Measurements from ENCODE around the gene OR9I1. TPM values are rescaled to one million over a fixed set of nuclear protein-coding genes. Genes with fewer than 3 reads are reported as not detected.
A peak's percentile ranks its signal among the peaks of the same experiment; 100 is the strongest.

The OR9I1 gene
- total and polyA plus RNA-seq, 2 of the 4 experiments (the other 2 are of a cell fraction), result not detected

DNA sequence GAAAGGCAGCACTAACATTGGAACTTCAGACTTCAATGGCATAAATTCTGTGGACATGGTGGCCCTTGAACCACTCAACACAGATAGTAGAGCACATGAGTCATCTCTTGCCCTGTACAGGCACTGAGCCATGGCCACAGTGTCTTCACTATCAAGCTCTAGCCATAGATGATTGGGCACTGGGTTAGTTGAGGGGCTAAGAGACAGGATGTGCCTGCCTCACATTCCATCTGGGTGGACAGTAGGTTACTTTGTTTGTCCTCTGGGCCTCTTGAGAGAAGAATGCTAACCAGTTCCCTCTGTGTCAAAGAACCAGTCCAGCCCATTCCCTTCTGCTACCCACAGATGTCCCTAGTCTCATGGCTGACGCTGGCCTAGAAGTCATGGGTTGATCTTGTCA, 54.7 kb downstream of the OR9I1 start:
- Histone ChIP-seq H3K4me3 (ENCODE audit: insufficient read depth, low read depth, low read length) (no peak overlapping the region), H2AK9ac (replicated peaks; ENCODE audit: low read depth, low read length, poor library complexity) (no peak overlapping the region), H3K14ac (replicated peaks; ENCODE audit: low read depth, low read length) (no peak overlapping the region; the same call in 1 of the 2 replicates), H3K27me3 (ENCODE audit: control insufficient read depth, insufficient read depth, low read length) (no peaks in the 10 kb centered on the region), H3K9me3 (ENCODE audit: control insufficient read depth, insufficient read depth, low read length) (no peaks in the 10 kb centered on the region), H4K8ac (ENCODE audit: low read depth in 2 of 2, low read length in 2 of 2) (peak overlapping the region in 1 of 2 experiments; percentile 45; a peak in 2 of 4 replicates), H3K4me2 (ENCODE audit: low read depth, low read length) (no peak overlapping the region), H2AK5ac (ENCODE audit: low read depth, low read length) (peak overlapping the region; percentile 57), H3K27ac (ENCODE audit: insufficient read depth, low read length) (no peak overlapping the region), H2BK5ac (ENCODE audit: low read depth, low read length, poor library complexity, severe bottlenecking) (no peak overlapping the region), H3K9me1 (ENCODE audit: insufficient read depth, low read length) (no peaks in the 10 kb centered on the region; the same call in 1 of the 2 replicates), H3K18ac (ENCODE audit: low read depth, low read length) (peak overlapping the region; percentile 22; the same call in 1 of the 2 replicates), H3K9ac (ENCODE audit: low read depth, low read length) (no peak overlapping the region), H4K91ac (ENCODE audit: insufficient read depth, low read depth, low read length) (peak overlapping the region; percentile 2; the same call in 1 of the 2 replicates), H3K36me3 (ENCODE audit: control insufficient read depth, insufficient read depth, low read length) (no peaks in the 10 kb centered on the region), H3K4ac (ENCODE audit: low read depth, low read length) (peak overlapping the region; percentile 22), H2BK15ac (ENCODE audit: low read depth, low read length) (0 out of 3 replicates have a peak overlapping the region, but pooled peaks have one; percentile 38), H4K20me1 (ENCODE audit: insufficient read depth, low read length) (no peaks in the 10 kb centered on the region), H3K4me1 (ENCODE audit: control insufficient read depth, insufficient read depth, low read length) (peaks cover 2% of the 10 kb centered on the region; the same call in 1 of the 2 replicates), H2BK20ac (ENCODE audit: low read depth, low read length) (no peak overlapping the region; the same call in 1 of the 2 replicates), H4K5ac (ENCODE audit: low read depth, low read length) (no peak overlapping the region; the same call in 1 of the 2 replicates), H3K79me1 (ENCODE audit: low read depth in 1 of 2, low read length in 2 of 2) (no peaks in the 10 kb centered on the region), H3K56ac (ENCODE audit: extremely low read depth, insufficient read depth, low read length) (no peak overlapping the region), H3K23ac (ENCODE audit: low read depth, low read length) (no peak overlapping the region; the same call in 1 of the 2 replicates), H2BK120ac (ENCODE audit: low read depth, low read length) (no peak overlapping the region), H2AFZ (replicated peaks; ENCODE audit: low read length, poor library complexity) (peak overlapping the region; percentile 6)
- ATAC-seq (ENCODE audit: low read depth) (no peak; the same call in 1 of the 2 replicates), DNase-seq (no peak)
- dilution Hi-C loops (cut with HindIII; ENCODE audit: low sequenced_read_pairs, unreplicated experiment) (no loop called here), in situ Hi-C loops (cut with MboI; ENCODE audit: low sequenced_read_pairs) (no loop called here), intact Hi-C loops (cut with micrococcal nuclease) (no loop called here)
- TF ChIP-seq RCOR1 (IDR thresholded peaks at IDR 0.05; ENCODE audit: insufficient replicate concordance, low read length) (no peak), FOS (IDR thresholded peaks at IDR 0.05; ENCODE audit: low read depth, low read length) (no peak), POLR2A (IDR thresholded peaks at IDR 0.05; ENCODE audit: low read depth, low read length) (no peak), MAZ (IDR thresholded peaks at IDR 0.05; ENCODE audit: borderline replicate concordance, low read depth, low read length) (no peak), SMC3 (IDR thresholded peaks at IDR 0.05; ENCODE audit: low read depth, low read length) (no peak), RAD21 (IDR thresholded peaks at IDR 0.05; ENCODE audit: low read length) (no peak), MXI1 (IDR thresholded peaks at IDR 0.05; ENCODE audit: borderline replicate concordance, low read depth, low read length) (no peak), BHLHE40 (IDR thresholded peaks at IDR 0.05; ENCODE audit: low read depth, low read length) (no peak), NFE2L2 (IDR thresholded peaks at IDR 0.05; ENCODE audit: low read depth, low read length) (no peak), CHD1 (IDR thresholded peaks at IDR 0.05; ENCODE audit: low read depth, low read length) (no peak), CEBPB (IDR thresholded peaks at IDR 0.05; ENCODE audit: low read depth, low read length) (no peak), MAFK (IDR thresholded peaks at IDR 0.05; ENCODE audit: low read depth, low read length) (no peak), RFX5 (IDR thresholded peaks at IDR 0.05; ENCODE audit: low read depth, low read length) (no peak)
- TF ChIP-seq, protein P1, sequence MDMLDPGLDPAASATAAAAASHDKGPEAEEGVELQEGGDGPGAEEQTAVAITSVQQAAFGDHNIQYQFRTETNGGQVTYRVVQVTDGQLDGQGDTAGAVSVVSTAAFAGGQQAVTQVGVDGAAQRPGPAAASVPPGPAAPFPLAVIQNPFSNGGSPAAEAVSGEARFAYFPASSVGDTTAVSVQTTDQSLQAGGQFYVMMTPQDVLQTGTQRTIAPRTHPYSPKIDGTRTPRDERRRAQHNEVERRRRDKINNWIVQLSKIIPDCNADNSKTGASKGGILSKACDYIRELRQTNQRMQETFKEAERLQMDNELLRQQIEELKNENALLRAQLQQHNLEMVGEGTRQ (IDR thresholded peaks at IDR 0.05; ENCODE audit: low read depth, low read length), result no peak
- TF ChIP-seq, protein P2, sequence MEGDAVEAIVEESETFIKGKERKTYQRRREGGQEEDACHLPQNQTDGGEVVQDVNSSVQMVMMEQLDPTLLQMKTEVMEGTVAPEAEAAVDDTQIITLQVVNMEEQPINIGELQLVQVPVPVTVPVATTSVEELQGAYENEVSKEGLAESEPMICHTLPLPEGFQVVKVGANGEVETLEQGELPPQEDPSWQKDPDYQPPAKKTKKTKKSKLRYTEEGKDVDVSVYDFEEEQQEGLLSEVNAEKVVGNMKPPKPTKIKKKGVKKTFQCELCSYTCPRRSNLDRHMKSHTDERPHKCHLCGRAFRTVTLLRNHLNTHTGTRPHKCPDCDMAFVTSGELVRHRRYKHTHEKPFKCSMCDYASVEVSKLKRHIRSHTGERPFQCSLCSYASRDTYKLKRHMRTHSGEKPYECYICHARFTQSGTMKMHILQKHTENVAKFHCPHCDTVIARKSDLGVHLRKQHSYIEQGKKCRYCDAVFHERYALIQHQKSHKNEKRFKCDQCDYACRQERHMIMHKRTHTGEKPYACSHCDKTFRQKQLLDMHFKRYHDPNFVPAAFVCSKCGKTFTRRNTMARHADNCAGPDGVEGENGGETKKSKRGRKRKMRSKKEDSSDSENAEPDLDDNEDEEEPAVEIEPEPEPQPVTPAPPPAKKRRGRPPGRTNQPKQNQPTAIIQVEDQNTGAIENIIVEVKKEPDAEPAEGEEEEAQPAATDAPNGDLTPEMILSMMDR (conservative IDR thresholded peaks at IDR 0.05; ENCODE audit: low read depth, low read length), result no peak
- TF ChIP-seq, protein P3, sequence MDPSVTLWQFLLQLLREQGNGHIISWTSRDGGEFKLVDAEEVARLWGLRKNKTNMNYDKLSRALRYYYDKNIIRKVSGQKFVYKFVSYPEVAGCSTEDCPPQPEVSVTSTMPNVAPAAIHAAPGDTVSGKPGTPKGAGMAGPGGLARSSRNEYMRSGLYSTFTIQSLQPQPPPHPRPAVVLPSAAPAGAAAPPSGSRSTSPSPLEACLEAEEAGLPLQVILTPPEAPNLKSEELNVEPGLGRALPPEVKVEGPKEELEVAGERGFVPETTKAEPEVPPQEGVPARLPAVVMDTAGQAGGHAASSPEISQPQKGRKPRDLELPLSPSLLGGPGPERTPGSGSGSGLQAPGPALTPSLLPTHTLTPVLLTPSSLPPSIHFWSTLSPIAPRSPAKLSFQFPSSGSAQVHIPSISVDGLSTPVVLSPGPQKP (IDR thresholded peaks at IDR 0.05; ENCODE audit: borderline replicate concordance, low read depth, low read length), result no peak
- 100% methylated on average over 1 of the region's 1 CpG; no CpG with 5 or more reads in 1 of the 2 experiments for WGBS, 2 experiments (ENCODE audit: extremely low coverage in 2 of 2, insufficient read length in 1 of 2)
- POLR2A ChIA-PET (ENCODE audit: unreplicated experiment), result no interaction called here
- no TSS peak for BruUV-seq (replicated peaks)
- CTCF ChIA-PET, result no interaction called here

Measured in IMR-90 (cell line).